MM.1S (cell line): ENCODE data around the gene SERPINB4.

Experiments
- DNase-seq: peaks from one replicate; pipeline ENCODE4 v3.0.0-alpha.2; 2015
- H2AFZ ChIP-seq: fragments of 300-600 bp; sonication (generic); 2 replicates; pipeline ENCODE4 v1.6.0; 2016; ENCODE audit warnings: antibody characterized with exemption, low read length
- H3F3A ChIP-seq: fragments of 300-600 bp; sonication (generic); 2 replicates; pipeline ENCODE4 v1.6.1; 2016; ENCODE audit warnings: mild to moderate bottlenecking, antibody characterized with exemption, low read length, moderate library complexity, mixed read lengths; ENCODE audit not compliant: insufficient read depth
- H3K27ac ChIP-seq: fragments of 300-600 bp; sonication (generic); 2 replicates; pipeline ENCODE4 v1.5.1; 2016; ENCODE audit warnings: mild to moderate bottlenecking, low read length
- H3K27me3 ChIP-seq: fragments of 300-600 bp; sonication (generic); replicated peaks from 2 replicates; pipeline ENCODE4 v1.6.0; 2016; ENCODE audit warnings: low read length; ENCODE audit not compliant: insufficient read depth
- H3K36me3 ChIP-seq: fragments of 300-600 bp; sonication (generic); replicated peaks from 2 replicates; pipeline ENCODE4 v1.6.1; 2016; ENCODE audit warnings: mild to moderate bottlenecking, low read length, mixed read lengths; ENCODE audit not compliant: insufficient read depth
- H3K4me1 ChIP-seq: fragments of 300-600 bp; sonication (generic); 2 replicates; pipeline ENCODE4 v1.6.1; 2016; ENCODE audit warnings: low read length, mixed read lengths
- H3K4me2 ChIP-seq: fragments of 300-600 bp; sonication (generic); 2 replicates; pipeline ENCODE4 v1.6.0; 2016; ENCODE audit warnings: low read depth, low read length
- H3K4me3 ChIP-seq: fragments of 300-600 bp; sonication (generic); 2 replicates; pipeline ENCODE4 v1.5.1; 2016; ENCODE audit warnings: low read length, mixed read lengths
- H3K79me2 ChIP-seq: fragments of 300-600 bp; sonication (generic); 2 replicates; pipeline ENCODE4 v1.6.1; 2016; ENCODE audit warnings: mixed run types, low read length, mixed read lengths
- H3K9ac ChIP-seq: fragments of 300-600 bp; sonication (generic); 2 replicates; pipeline ENCODE4 v1.6.1; 2016; ENCODE audit warnings: low read length, mixed read lengths
- H3K9me2 ChIP-seq: fragments of 300-600 bp; sonication (generic); replicated peaks from 2 replicates; pipeline ENCODE4 v1.6.1; 2016; ENCODE audit warnings: mild to moderate bottlenecking, low read length, mixed read lengths; ENCODE audit not compliant: insufficient read depth
- H3K9me3 ChIP-seq: fragments of 300-600 bp; sonication (generic); replicated peaks from 2 replicates; pipeline ENCODE4 v1.6.1; 2016; ENCODE audit warnings: mild to moderate bottlenecking, low read length, mixed read lengths; ENCODE audit not compliant: insufficient read depth
- H4K20me1 ChIP-seq: fragments of 300-600 bp; sonication (generic); 2 replicates; pipeline ENCODE4 v1.6.1; 2016; ENCODE audit warnings: mild to moderate bottlenecking, low read length, moderate library complexity, mixed read lengths; ENCODE audit not compliant: insufficient read depth
- CTCF ChIP-seq: fragments of 300-600 bp; sonication (generic); IDR thresholded peaks from 2 replicates; pipeline ENCODE4 v1.5.1; 2016; ENCODE audit warnings: antibody characterized with exemption, low read length, mixed read lengths
- EZH2 ChIP-seq: fragments of 300-600 bp; sonication (generic); optimal IDR thresholded peaks from 2 replicates; pipeline ENCODE3; 2017; ENCODE audit warnings: low read depth, mild to moderate bottlenecking, antibody characterized with exemption, low read length, mixed read lengths
- EZH2phosphoT487 ChIP-seq: fragments of 300-600 bp; sonication (generic); IDR thresholded peaks from 2 replicates; pipeline ENCODE4 v1.6.1; 2018; ENCODE audit warnings: antibody characterized with exemption, low read length

The SERPINB4 gene

DNA sequence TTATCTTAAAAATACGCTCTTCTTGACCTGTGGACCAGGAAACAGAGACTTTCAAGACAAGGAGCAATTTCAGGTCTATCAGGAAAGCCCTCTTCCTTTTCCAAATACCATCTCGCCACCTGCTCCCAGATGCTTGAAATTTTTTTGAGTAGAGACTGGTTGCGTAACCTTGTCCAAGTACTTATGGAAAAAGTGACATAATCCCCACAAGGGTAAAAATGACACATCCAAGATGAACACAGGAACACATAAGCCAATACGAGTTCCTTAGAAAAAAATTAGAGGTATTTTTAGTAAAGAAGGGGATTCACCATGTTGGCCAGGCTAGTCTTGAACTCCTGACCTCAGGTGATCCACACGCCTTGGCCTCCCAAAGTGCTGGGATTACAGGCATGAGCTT is 55.1 kb downstream of the SERPINB4 start:
- H3F3A ChIP-seq = no peaks in the 10 kb centered on the region
- no peak overlapping the region for H2AFZ ChIP-seq
- DNase-seq = no peak
- H3K36me3 ChIP-seq = no peaks in the 10 kb centered on the region
- H3K4me1 ChIP-seq = no peaks in the 10 kb centered on the region
- H4K20me1 ChIP-seq = no peaks in the 10 kb centered on the region
- no peaks in the 10 kb centered on the region for H3K79me2 ChIP-seq
- H3K9me2 ChIP-seq = no peaks in the 10 kb centered on the region
- H3K9me3 ChIP-seq = no peaks in the 10 kb centered on the region
- no peak overlapping the region for H3K4me2 ChIP-seq
- H3K27ac ChIP-seq = no peak overlapping the region
- H3K4me3 ChIP-seq = no peak overlapping the region
- no peaks in the 10 kb centered on the region for H3K27me3 ChIP-seq
- TF ChIP-seq CTCF = no peak
- TF ChIP-seq EZH2 = no peak
- TF ChIP-seq EZH2phosphoT487 = no peak
- no peak overlapping the region for H3K9ac ChIP-seq
